ENCODE measurements around the gene SHH. TPM values are rescaled to one million over a fixed set of nuclear protein-coding genes. Genes with fewer than 3 reads are reported as not detected.

Gene SHH
- total and polyA plus RNA-seq, 11 donors, result not detected

- intact Hi-C loops (cut with DNase I), result loop anchor here in 2 of 10 donors (5.0 to 10.0 kb wide), 2 partner anchors 117 to 849 kb away; no protein-coding TSS in a partner anchor
- no peak for DNase-seq
- H3K27ac ChIP-seq, result peak overlapping the region in 11 of 12 donors; percentile 3 to 85 (median 48)
- H3K9me3 ChIP-seq, result no peaks in the 10 kb centered on the region
- H3K4me3 ChIP-seq, result peak overlapping the region in 1 of 12 donors; percentile 28
- WGBS, 4 donors, result 42 to 55% (median 50%) methylated on average over 25 to 27 of the region's 27 CpGs
- no peaks in the 10 kb centered on the region for H3K27me3 ChIP-seq
- ATAC-seq, result peak in 3 of 4 donors; percentile 62 to 76 (median 63)
- peaks cover 0 to 60% (median 48%) of the 10 kb centered on the region in 9 donors for H3K36me3 ChIP-seq
- TF ChIP-seq POLR2A (IDR thresholded peaks at IDR 0.05), result no peak
- TF ChIP-seq, protein P1, sequence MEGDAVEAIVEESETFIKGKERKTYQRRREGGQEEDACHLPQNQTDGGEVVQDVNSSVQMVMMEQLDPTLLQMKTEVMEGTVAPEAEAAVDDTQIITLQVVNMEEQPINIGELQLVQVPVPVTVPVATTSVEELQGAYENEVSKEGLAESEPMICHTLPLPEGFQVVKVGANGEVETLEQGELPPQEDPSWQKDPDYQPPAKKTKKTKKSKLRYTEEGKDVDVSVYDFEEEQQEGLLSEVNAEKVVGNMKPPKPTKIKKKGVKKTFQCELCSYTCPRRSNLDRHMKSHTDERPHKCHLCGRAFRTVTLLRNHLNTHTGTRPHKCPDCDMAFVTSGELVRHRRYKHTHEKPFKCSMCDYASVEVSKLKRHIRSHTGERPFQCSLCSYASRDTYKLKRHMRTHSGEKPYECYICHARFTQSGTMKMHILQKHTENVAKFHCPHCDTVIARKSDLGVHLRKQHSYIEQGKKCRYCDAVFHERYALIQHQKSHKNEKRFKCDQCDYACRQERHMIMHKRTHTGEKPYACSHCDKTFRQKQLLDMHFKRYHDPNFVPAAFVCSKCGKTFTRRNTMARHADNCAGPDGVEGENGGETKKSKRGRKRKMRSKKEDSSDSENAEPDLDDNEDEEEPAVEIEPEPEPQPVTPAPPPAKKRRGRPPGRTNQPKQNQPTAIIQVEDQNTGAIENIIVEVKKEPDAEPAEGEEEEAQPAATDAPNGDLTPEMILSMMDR (IDR thresholded peaks at IDR 0.05), result no peak
- peaks cover 4 to 59% (median 22%) of the 10 kb centered on the region in 12 donors for H3K4me1 ChIP-seq
These were observed 48.4 kb downstream of the SHH start for GRCh38 chr7:155763691-155764437.

DNA sequence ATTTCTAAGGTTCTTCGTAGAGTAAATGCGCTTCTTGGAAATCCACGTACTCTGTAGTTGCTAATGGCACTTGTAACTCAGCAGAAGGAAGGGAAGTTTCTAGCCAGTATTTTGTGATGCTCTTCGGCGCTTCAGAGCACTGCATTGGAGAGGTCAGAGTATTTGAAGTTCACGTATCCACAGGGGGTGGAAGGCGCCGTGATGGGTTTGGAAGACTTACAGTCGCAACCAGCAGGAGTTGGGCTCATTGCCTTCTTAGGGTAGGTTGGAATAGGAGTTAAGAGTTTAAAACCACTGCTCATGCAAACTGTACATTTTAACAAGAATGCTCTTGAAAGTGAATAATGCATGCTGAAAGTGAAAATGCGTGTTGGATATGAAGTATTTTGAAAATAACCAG is 49.1 kb downstream of the SHH start:
- intact Hi-C loops (cut with DNase I), result loop anchor here in 2 of 10 donors (5.0 to 10.0 kb wide), 2 partner anchors 116 to 848 kb away; no protein-coding TSS in a partner anchor
- WGBS, 4 donors, result 93 to 97% (median 95%) methylated on average over 10 of the region's 10 CpGs
- no peak for ATAC-seq
- TF ChIP-seq POLR2A (IDR thresholded peaks at IDR 0.05), result no peak
- TF ChIP-seq, protein P1 (IDR thresholded peaks at IDR 0.05), result no peak
- no peaks in the 10 kb centered on the region for H3K9me3 ChIP-seq
- H3K27me3 ChIP-seq, result no peaks in the 10 kb centered on the region
- peaks cover 4 to 59% (median 22%) of the 10 kb centered on the region in 12 donors for H3K4me1 ChIP-seq
- no peak for DNase-seq
- H3K4me3 ChIP-seq, result no peak overlapping the region
- H3K27ac ChIP-seq, result peak overlapping the region in 2 of 12 donors; percentile 71 to 85
- H3K36me3 ChIP-seq, result peaks cover 0 to 55% (median 43%) of the 10 kb centered on the region in 9 donors

DNA sequence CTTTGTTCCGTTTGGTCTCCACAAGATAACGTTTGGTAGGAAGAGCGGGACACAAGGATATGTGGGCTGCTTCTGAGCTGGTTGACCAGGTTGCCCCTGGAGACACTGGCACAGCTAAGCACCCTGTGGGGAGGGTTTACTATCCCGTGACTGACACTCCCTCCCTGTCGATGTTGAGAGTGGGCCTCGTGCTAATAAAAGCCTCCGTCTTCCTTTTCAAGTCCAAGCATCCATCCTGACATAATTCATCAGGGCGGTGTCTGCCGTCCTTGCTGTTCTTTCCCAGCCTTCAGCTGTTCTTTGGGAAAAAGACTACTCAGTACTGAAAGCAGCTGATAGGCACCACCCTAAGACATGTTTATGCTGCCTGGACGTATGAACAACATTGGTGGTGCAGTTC is 49.6 kb downstream of the SHH start:
- intact Hi-C loops (cut with DNase I), result loop anchor here in 2 of 10 donors (5.0 to 10.0 kb wide), 2 partner anchors 115 to 848 kb away; no protein-coding TSS in a partner anchor
- ATAC-seq (peak; percentile 51 to 66 (median 62)), DNase-seq (no peak)
- Histone ChIP-seq H3K9me3 (peaks cover 0 to 2% (median 0%) of the 10 kb centered on the region in 12 donors), H3K4me3 (no peak overlapping the region), H3K4me1 (peaks cover 4 to 59% (median 22%) of the 10 kb centered on the region in 12 donors), H3K27ac (peak overlapping the region in 1 of 12 donors; percentile 85), H3K36me3 (peaks cover 0 to 51% (median 40%) of the 10 kb centered on the region in 9 donors), H3K27me3 (no peaks in the 10 kb centered on the region)
- TF ChIP-seq POLR2A (IDR thresholded peaks at IDR 0.05), result no peak
- TF ChIP-seq, protein P1 (IDR thresholded peaks at IDR 0.05), result no peak
- 47 to 61% (median 60%) methylated on average over 10 of the region's 10 CpGs for WGBS, 4 donors

- intact Hi-C loops (cut with DNase I), result loop anchor here in 2 of 10 donors (5.0 to 10.0 kb wide), 2 partner anchors 115 to 847 kb away; no protein-coding TSS in a partner anchor
- H3K9me3 ChIP-seq, result peaks cover 0 to 5% (median 0%) of the 10 kb centered on the region in 12 donors
- H3K27ac ChIP-seq, result peak overlapping the region in 1 of 12 donors; percentile 85
- 90 to 95% (median 92%) methylated on average over 4 of the region's 4 CpGs for WGBS, 4 donors
- H3K36me3 ChIP-seq, result peaks cover 0 to 44% (median 34%) of the 10 kb centered on the region in 9 donors
- H3K27me3 ChIP-seq, result no peaks in the 10 kb centered on the region
- H3K4me1 ChIP-seq, result peaks cover 4 to 62% (median 22%) of the 10 kb centered on the region in 12 donors
- ATAC-seq (no peak), DNase-seq (no peak)
- no peak overlapping the region for H3K4me3 ChIP-seq
- TF ChIP-seq, protein P1 (IDR thresholded peaks at IDR 0.05), result no peak
- TF ChIP-seq POLR2A (IDR thresholded peaks at IDR 0.05), result no peak
These were observed 50.2 kb downstream of the SHH start for GRCh38 chr7:155762036-155762435.
